ENCODE data around the gene MAP2K7.

DNA sequence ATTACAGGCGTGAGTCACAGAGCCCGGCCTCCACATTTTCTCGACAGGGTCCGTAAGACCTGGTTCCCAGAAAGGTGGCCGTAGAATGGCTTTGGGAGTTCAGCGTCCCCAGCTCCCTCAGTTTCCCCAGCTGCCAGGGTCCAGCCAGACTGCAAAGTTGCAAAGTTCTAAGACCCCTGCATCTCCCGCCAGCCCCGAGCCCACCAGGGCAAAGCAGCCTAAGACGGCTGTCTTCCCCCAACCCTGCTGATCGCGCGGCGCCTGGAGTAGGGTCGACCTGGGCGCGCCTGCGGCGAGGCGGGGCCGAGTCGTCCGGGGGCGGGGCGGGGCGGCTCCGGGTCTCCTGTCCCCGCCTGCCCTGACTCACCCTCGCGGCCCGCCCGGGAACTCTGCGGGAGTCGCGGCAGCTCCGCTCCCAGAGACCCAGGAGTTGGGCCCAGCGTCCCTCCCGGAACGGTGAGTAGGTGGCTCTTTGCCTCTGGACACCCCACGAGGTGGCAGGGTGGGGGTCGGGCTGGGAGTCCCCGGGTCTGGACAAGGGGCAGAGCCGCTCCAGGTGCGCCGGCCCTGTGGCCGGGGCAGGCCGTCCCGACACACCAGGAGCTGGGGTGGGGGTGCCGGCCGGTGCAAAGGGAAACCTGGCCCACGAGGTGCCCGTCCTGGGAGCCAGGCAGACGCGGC lies 15.4 kb upstream of the MAP2K7 start, which contains the start of gene LRRC8E:
- TF ChIP-seq, protein P1, sequence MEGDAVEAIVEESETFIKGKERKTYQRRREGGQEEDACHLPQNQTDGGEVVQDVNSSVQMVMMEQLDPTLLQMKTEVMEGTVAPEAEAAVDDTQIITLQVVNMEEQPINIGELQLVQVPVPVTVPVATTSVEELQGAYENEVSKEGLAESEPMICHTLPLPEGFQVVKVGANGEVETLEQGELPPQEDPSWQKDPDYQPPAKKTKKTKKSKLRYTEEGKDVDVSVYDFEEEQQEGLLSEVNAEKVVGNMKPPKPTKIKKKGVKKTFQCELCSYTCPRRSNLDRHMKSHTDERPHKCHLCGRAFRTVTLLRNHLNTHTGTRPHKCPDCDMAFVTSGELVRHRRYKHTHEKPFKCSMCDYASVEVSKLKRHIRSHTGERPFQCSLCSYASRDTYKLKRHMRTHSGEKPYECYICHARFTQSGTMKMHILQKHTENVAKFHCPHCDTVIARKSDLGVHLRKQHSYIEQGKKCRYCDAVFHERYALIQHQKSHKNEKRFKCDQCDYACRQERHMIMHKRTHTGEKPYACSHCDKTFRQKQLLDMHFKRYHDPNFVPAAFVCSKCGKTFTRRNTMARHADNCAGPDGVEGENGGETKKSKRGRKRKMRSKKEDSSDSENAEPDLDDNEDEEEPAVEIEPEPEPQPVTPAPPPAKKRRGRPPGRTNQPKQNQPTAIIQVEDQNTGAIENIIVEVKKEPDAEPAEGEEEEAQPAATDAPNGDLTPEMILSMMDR (conservative IDR thresholded peaks at IDR 0.05; ENCODE audit: low read length), result no peak
- TF ChIP-seq EZH2phosphoT487 (IDR thresholded peaks at IDR 0.05; ENCODE audit: borderline replicate concordance), result no peak

Data from Loucy (cell line).